Vagina (tissue), 2 donors: ENCODE results near the gene RABGEF1.

Experiments used
- CTCF ChIP-seq, 3 experiments: fragments of 450-650 bp in 2 of 3; fragments of 200-600 bp in 1 of 3; sonication (generic) in 1 of 3; IDR thresholded peaks; one replicate each; pipeline ENCODE4 v1.5.1; 2017 to 2019; ENCODE audit warnings: antibody characterized with exemption in 3 of 3, mild to moderate bottlenecking in 2 of 3, moderate library complexity in 2 of 3
- POLR2A ChIP-seq, 2 donors: fragments of 450-650 bp; IDR thresholded peaks; one replicate each; pipeline ENCODE4 v1.6.1; 2017; ENCODE audit warnings: antibody characterized with exemption in 2 of 2, mild to moderate bottlenecking in 2 of 2, moderate library complexity in 2 of 2

GRCh38 chr7:66731986-66732385, 8.5 kb upstream of the RABGEF1 start:
- TF ChIP-seq CTCF (IDR thresholded peaks at IDR 0.05) (no peak), POLR2A (IDR thresholded peaks at IDR 0.05) (no peak)
